ENCODE measurements around the gene MYO3B.

The MYO3B gene

DNA sequence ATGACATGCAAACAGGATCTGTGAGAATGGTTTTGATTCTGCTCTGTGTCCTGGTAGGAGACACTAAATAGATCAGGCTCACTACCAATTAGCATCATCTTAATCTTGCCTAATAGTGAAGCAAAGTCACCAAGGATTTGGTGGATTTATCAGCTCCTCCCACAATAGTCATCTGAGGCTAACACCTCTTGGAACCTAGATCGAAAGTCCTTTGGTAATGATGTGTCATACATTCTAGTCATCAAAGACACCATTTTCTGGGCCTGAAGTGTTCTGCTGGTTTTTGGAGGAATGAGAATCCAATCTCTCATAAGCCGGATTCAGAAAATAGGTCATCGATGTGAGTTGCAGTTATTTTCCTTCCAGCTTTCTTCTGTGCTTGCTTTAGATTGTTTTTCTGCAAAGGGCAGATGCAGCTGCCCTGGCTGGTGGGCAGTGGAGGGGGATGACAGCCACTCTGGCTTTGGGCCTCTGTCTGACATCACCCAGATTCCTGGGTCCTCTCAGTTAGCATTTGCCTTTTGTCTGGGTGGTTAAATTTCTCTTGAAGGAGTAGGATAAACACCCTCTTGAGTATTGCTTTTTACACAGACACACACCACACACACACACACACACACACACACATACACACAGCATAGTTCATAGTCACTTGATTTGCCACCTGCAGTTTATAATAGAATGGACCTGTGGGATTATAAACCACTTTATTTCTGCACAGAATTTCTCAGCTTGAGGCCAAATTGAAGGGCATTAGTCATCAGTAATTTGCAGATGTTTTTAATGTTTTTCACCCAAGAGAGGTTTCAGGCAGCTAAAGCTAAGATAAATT, at the start of gene MYO3B:
Gene MYO3B, plus strand, starts transcription at position 198 of the 832 bp plus-strand sequence. Its CDS starts 141 bp downstream, at position 339.
- DNase-seq, result no peak

- no peak for DNase-seq
Observed at GRCh38 chr2:170139276-170139967, 38.5 kb upstream of the MYO3B start.

DNA sequence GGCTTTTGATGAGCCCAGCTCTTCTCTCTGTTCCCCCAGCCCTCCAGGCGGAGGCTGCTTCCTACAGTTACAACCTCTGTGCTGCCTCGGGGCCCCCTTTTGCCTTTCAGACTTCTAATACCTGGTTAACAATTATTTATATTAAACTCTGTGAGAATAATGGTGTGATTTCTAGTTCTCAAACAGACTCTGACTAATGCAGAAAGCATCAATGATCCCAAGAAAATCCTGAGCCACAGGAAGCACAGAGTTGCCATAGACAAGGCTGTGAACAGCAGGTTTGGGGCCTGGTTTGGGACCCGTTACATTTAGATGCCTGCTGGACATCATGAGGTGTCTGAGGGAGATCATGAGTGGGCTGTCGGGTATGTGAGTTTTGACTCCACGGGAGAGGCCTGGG, 37.4 kb upstream of the MYO3B start:
- DNase-seq, result no peak

GRCh38 chr2:170141865-170142264, 36.1 kb upstream of the MYO3B start:
- DNase-seq, result no peak

DNA sequence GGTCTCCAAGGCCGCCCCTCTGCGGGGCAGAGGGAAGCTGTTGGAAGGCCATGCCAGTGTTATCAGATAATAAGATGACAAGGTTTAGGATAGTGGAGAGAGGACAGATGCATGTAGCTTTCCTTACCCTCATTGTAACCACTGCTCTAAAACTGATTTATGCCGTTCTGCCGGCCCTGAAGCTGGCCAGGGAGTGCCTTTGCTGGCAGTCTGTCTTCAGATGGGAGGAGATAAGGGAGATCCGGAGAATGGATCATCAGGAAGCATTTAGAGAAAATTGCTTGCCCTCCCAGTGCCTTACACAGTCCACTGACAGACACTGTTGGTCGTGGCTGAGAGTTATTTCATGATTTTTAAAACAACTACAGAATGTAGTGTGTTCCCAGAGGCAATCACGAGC, 35.4 kb upstream of the MYO3B start:
- DNase-seq, result no peak

DNA sequence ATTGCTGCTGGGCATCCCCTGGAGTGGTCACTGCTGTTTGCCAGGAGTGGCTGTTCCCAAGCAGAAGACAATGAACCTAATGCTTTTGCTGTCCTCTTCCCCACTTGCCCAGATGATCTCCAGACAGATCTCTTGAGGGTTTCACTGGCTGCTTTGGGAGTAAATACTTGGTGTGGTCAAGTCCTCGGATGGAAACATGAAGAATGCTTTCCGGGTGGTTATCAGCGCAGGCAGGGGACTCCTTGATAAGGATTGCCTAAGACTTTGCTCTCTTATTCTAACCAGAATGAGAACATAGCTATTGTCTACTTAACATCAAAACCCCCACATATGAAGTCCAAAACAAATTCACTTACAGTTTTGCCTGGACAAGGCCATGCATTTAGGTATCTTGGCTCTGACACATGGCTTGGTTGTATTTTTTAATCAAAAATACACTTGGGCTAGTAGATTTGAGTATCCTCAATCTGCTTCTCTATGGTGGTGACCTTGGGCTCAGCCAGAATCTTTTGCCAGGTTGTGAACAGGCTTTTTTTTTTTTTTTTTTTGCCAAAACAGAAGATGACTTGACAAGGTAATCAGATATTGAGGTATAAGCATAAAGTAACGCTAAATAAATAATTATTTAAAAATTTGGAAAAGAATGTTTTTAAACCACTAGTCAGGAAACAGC, 34.8 kb upstream of the MYO3B start:
- no peak for DNase-seq

DNA sequence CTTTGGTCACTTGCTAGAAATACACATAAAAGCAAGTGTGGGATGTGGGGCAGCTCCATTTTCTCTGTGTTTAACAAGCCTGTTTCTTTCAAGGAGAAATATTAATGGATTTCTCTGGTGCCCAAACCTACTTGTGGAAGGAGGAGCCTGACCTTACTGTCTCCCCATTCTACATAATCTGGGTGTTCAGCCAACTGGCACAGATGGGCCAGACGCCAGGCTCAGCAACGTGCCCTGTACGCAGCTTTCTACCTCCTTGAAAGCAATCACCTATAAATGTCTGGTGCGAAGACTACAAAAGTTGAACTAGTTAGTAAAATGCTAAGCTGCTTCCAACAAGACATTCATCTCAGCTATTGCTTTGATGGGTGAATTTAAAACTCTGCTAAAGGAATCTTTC, 33.2 kb upstream of the MYO3B start:
- no peak for DNase-seq

DNA sequence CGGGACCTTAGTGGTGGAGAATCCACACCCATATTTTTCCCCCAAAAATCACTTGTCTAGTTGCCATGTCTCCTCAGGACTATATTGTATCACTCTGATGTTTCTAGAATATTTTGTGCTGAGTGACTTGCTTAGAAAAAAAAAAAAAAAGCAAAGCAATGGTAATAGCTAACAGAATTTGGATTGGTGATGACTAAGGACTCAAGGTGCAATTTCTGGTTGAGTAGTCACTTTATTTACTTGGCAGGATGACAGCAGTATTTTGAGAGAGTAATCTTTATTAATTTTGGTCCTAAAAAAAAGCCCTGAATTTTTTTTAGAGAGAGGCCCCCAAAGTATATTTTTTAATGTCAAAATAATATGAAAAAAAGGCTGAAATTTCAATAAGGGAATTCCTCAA, 32.8 kb upstream of the MYO3B start:
- no peak for DNase-seq

- DNase-seq, result no peak
Observed at GRCh38 chr2:170145675-170146432, 32.1 kb upstream of the MYO3B start.

GRCh38 chr2:170146784-170147183, 31.2 kb upstream of the MYO3B start:
- no peak for DNase-seq

DNA sequence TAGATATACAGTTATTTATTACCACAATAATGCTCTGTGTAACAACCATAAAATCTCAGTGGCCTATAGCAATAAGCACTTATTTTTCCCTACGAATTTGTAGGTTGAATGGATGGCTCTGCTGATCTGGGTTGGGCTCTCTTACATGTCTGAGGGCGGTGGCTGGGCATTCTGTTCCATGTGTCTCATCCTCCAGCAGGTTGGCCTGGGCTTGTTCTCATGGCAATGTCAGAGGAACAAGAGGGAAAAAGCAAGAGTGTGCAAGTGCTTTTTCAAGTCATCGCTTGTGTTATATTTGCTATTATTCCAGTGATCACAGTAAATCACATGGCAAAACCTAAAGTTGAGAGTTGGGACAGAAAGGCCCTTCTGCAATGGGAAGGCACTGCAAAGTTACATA, 30.4 kb upstream of the MYO3B start:
- DNase-seq, result no peak

DNA sequence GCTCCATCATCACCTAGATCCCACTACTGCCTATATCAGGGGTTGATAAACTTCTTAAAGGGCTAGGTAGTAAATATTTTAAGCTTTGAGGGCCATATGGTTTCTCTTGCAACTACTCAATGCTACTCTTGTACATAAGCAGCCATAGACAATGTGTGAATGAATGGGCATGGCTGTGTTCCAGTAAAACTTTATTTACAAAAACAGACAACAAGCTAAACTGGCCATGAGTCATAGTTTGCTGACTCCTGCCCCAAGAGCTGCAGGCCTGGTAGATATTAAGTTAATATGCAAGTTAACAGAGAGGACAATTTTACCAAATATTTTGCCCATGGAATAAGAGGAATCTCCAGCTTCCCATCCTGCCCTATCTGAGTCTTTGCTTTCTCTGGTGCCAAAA, 29.8 kb upstream of the MYO3B start:
- no peak for DNase-seq

DNA sequence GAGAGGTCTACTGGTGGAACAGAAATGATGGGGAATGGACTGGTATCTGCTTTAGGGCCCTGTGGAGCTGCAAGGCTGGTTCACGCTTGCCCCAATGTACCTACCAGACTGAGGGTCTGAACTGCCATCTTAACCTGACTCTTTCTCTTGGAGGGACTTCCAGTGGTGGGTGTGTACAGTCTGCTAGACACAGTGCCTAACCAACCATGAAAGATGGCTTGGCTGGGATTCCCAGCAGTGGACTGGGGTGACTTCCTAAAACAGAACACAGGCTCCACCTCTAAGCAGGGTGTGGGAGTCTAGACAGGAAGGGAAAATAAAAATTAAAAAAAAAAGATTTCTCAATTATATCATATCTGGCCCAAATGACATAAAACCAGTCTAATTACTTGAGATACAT, 25.5 kb upstream of the MYO3B start:
- DNase-seq, result no peak

- DNase-seq, result no peak
Observed at GRCh38 chr2:170155022-170155722, 22.8 kb upstream of the MYO3B start.

GRCh38 chr2:170155723-170156253, 22.2 kb upstream of the MYO3B start:
- no peak for DNase-seq

DNA sequence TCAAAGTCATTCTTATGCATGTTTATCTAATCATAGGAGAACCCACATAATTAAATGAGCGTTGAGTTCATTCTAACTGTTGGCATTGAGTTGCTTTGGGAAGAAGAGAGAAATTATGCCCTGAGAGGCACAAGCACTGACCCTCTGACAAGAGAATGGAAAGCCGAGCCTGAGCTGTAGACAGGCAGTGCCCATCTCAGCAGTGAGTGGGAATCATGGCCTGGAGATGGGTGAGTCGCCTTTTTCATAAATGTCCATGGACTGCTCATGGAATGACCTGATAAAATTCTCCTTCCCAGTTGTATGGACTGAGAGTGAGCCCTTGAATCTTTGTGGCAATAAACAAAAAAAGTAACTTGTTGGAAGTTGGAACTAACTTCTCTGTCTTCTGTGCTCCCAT, 21.4 kb upstream of the MYO3B start:
- DNase-seq, result no peak

DNA sequence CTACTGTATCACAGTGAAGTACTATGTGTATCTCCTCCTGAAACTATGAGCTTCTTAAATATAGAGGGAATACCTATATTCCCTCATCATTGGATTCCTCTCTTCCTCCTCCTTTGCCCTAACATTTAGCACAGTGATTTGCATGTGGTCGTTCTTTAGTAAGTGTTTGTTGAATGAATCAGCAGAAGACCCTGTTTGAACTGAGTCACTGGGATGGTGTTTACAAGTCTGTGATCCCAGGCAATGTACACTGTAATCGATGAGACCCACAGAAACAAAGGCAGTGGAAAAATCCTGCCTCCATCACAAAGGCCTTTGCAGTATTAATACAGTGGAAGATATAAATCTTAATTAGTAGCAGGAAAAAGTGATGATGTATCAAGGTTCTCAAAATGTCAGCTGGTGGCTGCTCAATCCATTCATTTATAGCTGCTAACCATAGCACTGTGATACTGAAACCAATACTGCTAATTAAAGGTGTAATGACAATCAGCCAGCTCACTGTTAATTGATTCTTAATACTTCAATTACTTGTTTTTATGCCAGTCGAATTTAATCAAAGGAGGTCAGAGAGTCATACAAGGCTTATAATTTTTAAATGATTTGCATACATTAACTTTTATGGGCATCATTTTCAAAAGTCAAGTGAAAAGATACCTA, 20.8 kb upstream of the MYO3B start:
- DNase-seq, result no peak

GRCh38 chr2:170159060-170159459, 18.9 kb upstream of the MYO3B start:
- no peak for DNase-seq

DNA sequence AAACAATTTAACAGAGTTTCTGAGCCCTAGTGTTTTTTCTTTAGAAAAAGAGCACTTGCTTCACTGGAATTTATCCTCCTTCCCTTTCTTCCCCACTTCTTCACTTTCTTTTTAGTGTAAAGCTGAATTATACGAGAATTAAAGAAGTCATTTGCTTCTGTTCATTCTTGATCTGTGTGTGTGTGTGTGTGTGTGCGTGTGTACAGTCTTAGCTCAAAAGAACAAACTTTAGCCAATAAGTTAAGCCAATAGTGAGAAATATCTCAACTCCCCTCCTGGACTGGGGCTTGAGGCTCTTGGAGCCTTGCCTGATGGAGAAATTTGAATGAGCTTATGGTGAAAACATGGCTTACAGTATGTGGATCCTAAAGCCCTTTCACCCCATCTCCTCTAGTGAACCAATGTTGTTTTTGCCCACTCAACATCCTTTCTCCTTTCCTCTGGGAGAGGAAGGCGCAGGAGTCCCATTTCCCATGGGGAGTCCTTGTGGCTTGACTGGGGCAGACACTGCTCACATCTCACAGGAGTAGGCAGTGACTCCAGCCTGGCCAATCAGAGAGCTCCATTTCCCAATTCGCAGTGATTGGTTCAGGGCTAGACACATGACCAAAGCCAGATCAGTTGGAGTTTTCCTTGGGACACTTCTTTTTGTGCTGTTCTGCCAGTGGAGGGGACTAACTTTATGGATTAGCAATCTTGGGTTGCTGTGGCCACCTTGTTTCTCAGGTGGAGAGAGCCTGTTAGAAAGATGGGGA, 16.3 kb upstream of the MYO3B start:
- DNase-seq, result no peak

DNA sequence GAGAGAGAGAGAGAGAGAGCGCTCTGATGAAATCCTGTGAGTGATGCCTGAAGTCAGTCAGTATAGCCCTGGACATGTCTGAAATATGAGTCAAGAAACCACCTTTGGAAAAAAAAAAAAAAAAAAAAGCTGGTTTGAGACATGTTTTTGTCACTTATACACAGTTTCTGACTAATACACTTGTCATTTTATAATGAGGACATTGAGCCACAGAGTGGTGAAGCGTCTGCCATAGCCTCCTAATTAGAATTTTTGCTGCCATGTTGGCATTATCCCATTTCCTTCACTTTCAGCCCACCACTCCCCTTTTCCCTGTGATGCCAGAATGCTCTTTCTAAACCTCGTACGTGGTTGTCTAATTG, 15.7 kb upstream of the MYO3B start:
- DNase-seq, result no peak

Data from activated CD4-positive, CD25-positive, alpha-beta regulatory T cell treated with anti-CD3 and anti-CD28 coated beads, Interleukin-2, amount 50 U/mL, for 72 hours (primary cell).